Parathyroid adenoma (tissue), 2 donors: ENCODE data around the gene PRPF31.

Experiments
- H2AFZ ChIP-seq: fragments of 300-600 bp; sonication (generic); one replicate; pipeline ENCODE4 v1.7.0; 2017; ENCODE audit warnings: antibody characterized with exemption, mild to moderate bottlenecking
- H3K27ac ChIP-seq: fragments of 300-600 bp; sonication (generic); one replicate; pipeline ENCODE4 v1.7.0; 2017
- H3K27me3 ChIP-seq: fragments of 300-600 bp; sonication (generic); one replicate; pipeline ENCODE4 v1.7.0; 2017; ENCODE audit warnings: low read length; ENCODE audit not compliant: control insufficient read depth, insufficient read depth
- H3K36me3 ChIP-seq: fragments of 300-600 bp; sonication (generic); one replicate; pipeline ENCODE4 v1.7.0; 2017; ENCODE audit warnings: low read length; ENCODE audit not compliant: control insufficient read depth, insufficient read depth
- H3K4me1 ChIP-seq: fragments of 300-600 bp; sonication (generic); one replicate; pipeline ENCODE4 v1.7.0; 2017; ENCODE audit warnings: control low read depth
- H3K4me2 ChIP-seq: fragments of 300-600 bp; sonication (generic); one replicate; pipeline ENCODE4 v1.7.0; 2017; ENCODE audit warnings: low read length
- H3K4me3 ChIP-seq: fragments of 300-600 bp; sonication (generic); one replicate; pipeline ENCODE4 v1.7.0; 2017; ENCODE audit warnings: low read depth, low read length
- H3K79me2 ChIP-seq: fragments of 300-600 bp; sonication (generic); one replicate; pipeline ENCODE4 v1.7.0; 2017; ENCODE audit warnings: control low read depth
- H3K9ac ChIP-seq: fragments of 300-600 bp; sonication (generic); one replicate; pipeline ENCODE4 v1.7.0; 2017; ENCODE audit warnings: mild to moderate bottlenecking
- H3K9me3 ChIP-seq: fragments of 300-600 bp; sonication (generic); one replicate; pipeline ENCODE4 v1.7.0; 2017; ENCODE audit warnings: low read length; ENCODE audit not compliant: control insufficient read depth
- TF ChIP-seq, protein P1 (sequence below): fragments of 300-600 bp; sonication (generic); IDR thresholded peaks from one replicate; pipeline ENCODE4 v1.7.0; 2017; ENCODE audit warnings: antibody characterized with exemption, mild to moderate bottlenecking
- donor health status: primary hyperparathyroidism.

Gene PRPF31

DNA sequence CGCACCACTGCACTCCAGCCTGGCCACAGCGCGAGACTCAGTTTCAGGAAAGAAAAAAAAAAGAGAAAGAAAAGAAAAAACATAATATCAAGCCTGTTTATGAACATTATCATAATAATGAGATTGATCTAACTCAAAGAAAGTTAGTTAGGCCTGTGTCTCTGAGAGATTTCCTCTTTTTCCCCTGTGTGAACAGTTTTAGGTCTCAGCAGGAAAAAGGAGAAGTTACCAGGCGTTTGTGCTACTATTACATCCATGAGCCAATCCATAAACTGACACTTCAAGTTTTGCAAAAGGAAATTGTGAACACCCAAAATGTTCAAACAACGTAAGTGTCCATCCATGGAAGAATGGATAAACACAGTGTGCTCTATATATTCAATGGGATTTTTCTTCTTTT lies 38.2 kb upstream of the PRPF31 start:
- H3K4me2 ChIP-seq, result no peak overlapping the region
- no peaks in the 10 kb centered on the region for H3K27me3 ChIP-seq
- H3K4me3 ChIP-seq, result no peak overlapping the region
- no peaks in the 10 kb centered on the region for H3K79me2 ChIP-seq
- TF ChIP-seq, protein P1, sequence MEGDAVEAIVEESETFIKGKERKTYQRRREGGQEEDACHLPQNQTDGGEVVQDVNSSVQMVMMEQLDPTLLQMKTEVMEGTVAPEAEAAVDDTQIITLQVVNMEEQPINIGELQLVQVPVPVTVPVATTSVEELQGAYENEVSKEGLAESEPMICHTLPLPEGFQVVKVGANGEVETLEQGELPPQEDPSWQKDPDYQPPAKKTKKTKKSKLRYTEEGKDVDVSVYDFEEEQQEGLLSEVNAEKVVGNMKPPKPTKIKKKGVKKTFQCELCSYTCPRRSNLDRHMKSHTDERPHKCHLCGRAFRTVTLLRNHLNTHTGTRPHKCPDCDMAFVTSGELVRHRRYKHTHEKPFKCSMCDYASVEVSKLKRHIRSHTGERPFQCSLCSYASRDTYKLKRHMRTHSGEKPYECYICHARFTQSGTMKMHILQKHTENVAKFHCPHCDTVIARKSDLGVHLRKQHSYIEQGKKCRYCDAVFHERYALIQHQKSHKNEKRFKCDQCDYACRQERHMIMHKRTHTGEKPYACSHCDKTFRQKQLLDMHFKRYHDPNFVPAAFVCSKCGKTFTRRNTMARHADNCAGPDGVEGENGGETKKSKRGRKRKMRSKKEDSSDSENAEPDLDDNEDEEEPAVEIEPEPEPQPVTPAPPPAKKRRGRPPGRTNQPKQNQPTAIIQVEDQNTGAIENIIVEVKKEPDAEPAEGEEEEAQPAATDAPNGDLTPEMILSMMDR, result no peak
- H3K9ac ChIP-seq, result no peak overlapping the region
- H3K9me3 ChIP-seq, result no peaks in the 10 kb centered on the region
- H3K4me1 ChIP-seq, result no peaks in the 10 kb centered on the region
- H3K27ac ChIP-seq, result no peak overlapping the region
- no peak overlapping the region for H2AFZ ChIP-seq
- H3K36me3 ChIP-seq, result no peaks in the 10 kb centered on the region

DNA sequence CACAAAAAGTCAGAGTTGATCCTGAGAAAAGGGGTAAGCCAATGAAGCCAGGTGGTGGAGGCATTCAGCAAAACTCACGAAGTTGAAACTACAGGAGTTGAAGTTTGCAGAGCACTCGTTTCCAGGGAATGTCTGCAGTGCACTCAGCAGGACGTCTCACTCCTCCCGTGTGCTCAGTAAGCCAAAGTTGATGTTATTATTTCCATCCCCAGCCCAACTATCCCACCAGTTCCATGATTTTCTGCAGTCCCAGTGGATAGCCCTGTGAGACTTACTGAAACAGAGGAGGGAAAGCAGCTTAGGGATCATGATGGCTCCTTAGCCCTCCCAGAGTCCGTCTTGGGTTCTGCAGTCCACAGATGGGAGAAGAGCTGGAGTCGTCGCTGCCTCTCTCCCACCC lies 34.5 kb upstream of the PRPF31 start, which contains the start of gene TARM1:
Gene TARM1 (minus strand): TSS at position 334 of the 400 bp plus-strand sequence. CDS start 25 bp downstream, at position 309.
- no peak within 1 kb of the TSS for H2AFZ ChIP-seq
- no peak within 1 kb of the TSS for H3K27ac ChIP-seq
- no peak within 1 kb of the TSS for H3K4me2 ChIP-seq
- TF ChIP-seq, protein P1, result no peak
- H3K9me3 ChIP-seq, result no peaks in the 10 kb centered on the region
- no peak within 1 kb of the TSS for H3K4me3 ChIP-seq
- H3K9ac ChIP-seq, result no peak within 1 kb of the TSS
- H3K27me3 ChIP-seq, result no peaks in the 10 kb centered on the region
- no peaks in the 10 kb centered on the region for H3K4me1 ChIP-seq
- no peaks in the 10 kb centered on the region for H3K36me3 ChIP-seq
- no peaks in the 10 kb centered on the region for H3K79me2 ChIP-seq

DNA sequence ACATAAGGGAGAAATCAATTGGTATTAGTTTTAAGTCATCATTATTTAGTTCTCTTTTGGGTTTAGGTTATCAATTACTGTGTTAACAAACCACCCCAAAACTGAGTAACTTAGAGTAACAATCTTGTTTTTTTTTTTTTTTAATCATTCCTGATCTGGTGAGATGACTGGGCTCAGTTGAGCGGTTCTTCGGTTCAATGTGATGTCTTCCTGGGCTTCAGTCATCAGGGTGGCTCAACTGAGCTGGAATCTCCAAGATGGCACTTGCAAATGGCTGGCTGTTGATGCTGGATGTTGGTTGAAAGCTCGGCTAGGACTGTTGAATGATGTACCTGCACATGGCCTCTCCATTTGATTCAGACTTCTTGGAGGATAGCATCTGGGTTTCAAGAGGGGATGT lies 31.1 kb upstream of the PRPF31 start:
- H3K9ac ChIP-seq, result no peak overlapping the region
- TF ChIP-seq, protein P1, result no peak
- H3K4me3 ChIP-seq, result no peak overlapping the region
- H3K27me3 ChIP-seq, result no peaks in the 10 kb centered on the region
- H3K4me2 ChIP-seq, result no peak overlapping the region
- no peaks in the 10 kb centered on the region for H3K36me3 ChIP-seq
- no peak overlapping the region for H3K27ac ChIP-seq
- no peaks in the 10 kb centered on the region for H3K4me1 ChIP-seq
- no peaks in the 10 kb centered on the region for H3K9me3 ChIP-seq
- no peaks in the 10 kb centered on the region for H3K79me2 ChIP-seq
- no peak overlapping the region for H2AFZ ChIP-seq

DNA sequence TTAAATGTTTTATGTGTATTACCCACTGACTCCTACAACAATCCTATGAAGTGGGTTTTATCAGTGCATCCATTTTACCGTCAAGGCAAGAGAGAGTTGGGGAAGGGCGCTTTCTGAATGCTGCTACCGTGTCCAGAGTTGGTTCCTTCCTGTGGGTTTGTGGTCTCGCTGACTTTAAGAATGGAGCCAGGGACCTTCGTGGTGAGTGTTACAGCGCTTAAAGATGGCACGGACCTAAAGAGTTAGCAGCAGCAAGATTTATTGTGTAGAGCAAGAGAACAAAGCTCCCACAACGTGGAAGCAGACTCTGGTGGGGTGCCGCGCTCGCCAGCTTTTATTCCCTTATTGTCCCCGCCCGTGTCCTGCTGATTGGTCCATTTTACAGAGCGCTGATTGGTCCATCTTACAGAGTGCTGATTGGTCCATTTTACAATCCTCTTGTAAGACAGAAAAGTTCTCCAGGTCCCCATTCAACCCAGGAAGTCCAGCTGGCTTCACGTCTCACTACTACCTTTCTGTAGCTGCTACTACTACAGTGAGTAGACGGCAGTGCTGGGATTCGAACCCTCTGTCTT lies 21.0 kb upstream of the PRPF31 start:
- Histone ChIP-seq H3K79me2 (no peaks in the 10 kb centered on the region), H3K4me1 (no peaks in the 10 kb centered on the region), H3K9ac (no peak overlapping the region), H3K4me2 (no peak overlapping the region), H3K27me3 (no peaks in the 10 kb centered on the region), H3K4me3 (no peak overlapping the region), H2AFZ (no peak overlapping the region), H3K9me3 (no peaks in the 10 kb centered on the region), H3K36me3 (no peaks in the 10 kb centered on the region), H3K27ac (no peak overlapping the region)
- TF ChIP-seq, protein P1, result no peak
